ENCODE results near the gene KRTAP10-11.
"Not testable (repeated sequence)": the region's sequence is repeated elsewhere in the genome, so short reads cannot be mapped to it uniquely, and the experiment has no call there.

KRTAP10-11 gene

GRCh38 chr21:44615466-44615865 is 30.7 kb upstream of the KRTAP10-11 start:
- DNase-seq: no peak

GRCh38 chr21:44615911-44616590 is 30.2 kb upstream of the KRTAP10-11 start:
- no peak for DNase-seq

GRCh38 chr21:44616591-44616926 is 29.7 kb upstream of the KRTAP10-11 start:
- no peak for DNase-seq

- no peak for DNase-seq
These were observed 29.1 kb upstream of the KRTAP10-11 start for GRCh38 chr21:44617071-44617501.

- DNase-seq: no peak
These were observed 27.7 kb upstream of the KRTAP10-11 start for GRCh38 chr21:44618504-44618903.

- DNase-seq: no peak
These were observed 27.3 kb upstream of the KRTAP10-11 start for GRCh38 chr21:44618909-44619308.

- DNase-seq: no peak
These were observed 26.3 kb upstream of the KRTAP10-11 start for GRCh38 chr21:44619886-44620285.

GRCh38 chr21:44623575-44623974 is 22.6 kb upstream of the KRTAP10-11 start:
- no peak for DNase-seq

- DNase-seq: no peak
These were observed 20.5 kb upstream of the KRTAP10-11 start for GRCh38 chr21:44625756-44626155.

- DNase-seq: no peak
These were observed 20.0 kb upstream of the KRTAP10-11 start for GRCh38 chr21:44626262-44626661.

GRCh38 chr21:44626673-44627143 is 19.5 kb upstream of the KRTAP10-11 start, which contains the start of gene KRTAP10-9:
KRTAP10-9 (plus strand) TSS chr21:44627093; CDS start chr21:44627172, 79 bp downstream.
- no peak for DNase-seq

- DNase-seq: not testable (repeated sequence)
These were observed 18.9 kb upstream of the KRTAP10-11 start for GRCh38 chr21:44627181-44627822.

GRCh38 chr21:44627831-44628233 is 18.4 kb upstream of the KRTAP10-11 start:
- not testable (repeated sequence) for DNase-seq

- no peak for DNase-seq
These were observed 17.4 kb upstream of the KRTAP10-11 start for GRCh38 chr21:44628707-44629391.

GRCh38 chr21:44630440-44630839 is 15.8 kb upstream of the KRTAP10-11 start:
- DNase-seq: no peak

- DNase-seq: no peak
These were observed 14.1 kb upstream of the KRTAP10-11 start for GRCh38 chr21:44632067-44632466.

- DNase-seq: no peak
These were observed 9.8 kb upstream of the KRTAP10-11 start for GRCh38 chr21:44636209-44637017.

GRCh38 chr21:44637018-44637850 is 9.0 kb upstream of the KRTAP10-11 start, which contains the start of gene KRTAP10-10:
KRTAP10-10 (plus strand) TSS chr21:44637356; CDS start chr21:44637418, 62 bp downstream.
- DNase-seq: peak in 1 of 2 experiments; percentile 22

- DNase-seq: not testable (repeated sequence)
These were observed 8.3 kb upstream of the KRTAP10-11 start for GRCh38 chr21:44637851-44638348.

- DNase-seq: not testable (repeated sequence)
These were observed 7.5 kb upstream of the KRTAP10-11 start for GRCh38 chr21:44638506-44639330.

GRCh38 chr21:44639331-44639655 is 6.9 kb upstream of the KRTAP10-11 start:
- no peak for DNase-seq
